HPDE6-E6E7 (cell line): ENCODE data around the gene SGPP1.
A peak's percentile ranks its signal among the peaks of the same experiment; 100 is the strongest.
"Not testable (repeated sequence)": the region's sequence is repeated elsewhere in the genome, so short reads cannot be mapped to it uniquely, and the experiment has no call there.

Source experiments
- DNase-seq: peaks from one replicate; pipeline ENCODE4 v3.0.0; 2011; ENCODE audit warnings: missing footprints; ENCODE audit errors: extremely low spot score

SGPP1 gene

GRCh38 chr14:63673255-63673654 lies 54.6 kb downstream of the SGPP1 start:
- no peak for DNase-seq

DNA sequence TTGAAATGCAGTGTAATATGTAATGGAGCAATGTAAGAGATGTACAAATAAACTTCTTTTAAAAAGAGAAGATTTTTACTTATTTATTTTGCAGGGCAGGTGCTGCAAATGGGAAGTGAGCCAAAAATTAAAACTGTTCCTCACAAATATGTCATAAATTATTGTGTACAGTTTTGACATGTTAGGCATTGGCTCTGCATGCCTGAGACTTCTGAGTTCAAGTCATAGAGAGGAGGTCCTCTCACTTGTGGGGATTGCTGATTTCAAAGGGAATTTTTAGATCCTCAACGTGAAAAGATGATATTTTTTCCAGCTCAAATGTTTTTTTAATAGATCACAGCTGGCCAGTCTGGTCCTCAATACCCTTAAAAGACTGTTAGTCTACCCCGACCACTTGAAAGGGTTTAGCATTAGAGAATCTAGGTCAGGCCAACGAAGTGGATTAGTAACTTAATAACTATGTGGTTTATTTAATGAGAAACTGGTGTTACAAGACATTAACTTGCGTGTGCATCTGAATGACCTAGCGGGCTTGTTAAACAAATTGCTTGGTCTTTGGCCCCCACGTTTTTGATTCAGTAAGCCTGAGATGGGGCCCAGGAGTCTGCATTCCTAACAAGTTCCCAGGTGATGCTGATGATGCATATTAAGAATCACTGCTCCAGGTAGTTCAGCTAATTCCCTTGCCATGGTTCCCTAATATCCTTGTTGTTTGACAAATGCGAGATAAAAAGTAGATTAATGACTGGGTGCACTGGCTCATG lies 55.3 kb downstream of the SGPP1 start:
- DNase-seq = no peak

DNA sequence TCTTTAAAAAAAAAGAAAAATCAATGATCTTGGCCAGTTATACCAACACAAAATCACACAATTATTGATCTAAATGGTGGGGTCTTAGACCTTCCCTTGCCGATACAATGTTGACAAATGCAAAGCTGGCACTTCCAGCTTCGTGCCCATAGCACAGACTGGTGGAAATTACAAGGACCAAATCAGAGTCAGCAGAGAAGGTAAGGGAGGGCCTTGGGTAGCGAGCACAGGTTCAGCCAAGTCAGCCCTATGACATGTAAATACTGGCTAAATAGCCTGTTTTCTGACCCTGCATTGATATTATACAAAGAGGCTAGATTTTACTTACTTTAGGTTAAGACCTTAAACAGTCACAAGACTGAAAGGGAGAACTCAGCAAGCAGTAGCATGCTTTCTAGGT lies 55.9 kb downstream of the SGPP1 start:
- no peak for DNase-seq

DNA sequence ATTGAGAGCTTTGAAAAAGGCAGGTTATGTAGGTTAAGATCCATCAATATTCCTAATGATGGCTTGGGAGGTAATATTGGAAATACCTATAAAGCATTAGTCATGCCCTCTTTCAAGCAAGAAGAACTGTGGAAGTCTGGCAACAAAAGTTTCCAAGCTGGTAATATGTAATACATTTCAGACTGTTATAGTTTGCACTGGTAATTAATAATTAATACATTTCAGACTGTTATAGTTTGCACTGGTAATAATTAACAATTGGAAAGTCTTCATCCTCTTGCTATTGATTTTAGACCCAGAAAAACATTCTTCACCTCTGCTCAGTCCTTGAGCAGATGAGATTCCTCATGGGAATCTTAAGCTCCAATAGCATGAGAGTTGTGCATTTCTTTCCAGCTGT lies 57.2 kb downstream of the SGPP1 start:
- DNase-seq = no peak

GRCh38 chr14:63666335-63666734 lies 61.5 kb downstream of the SGPP1 start:
- DNase-seq = no peak

DNA sequence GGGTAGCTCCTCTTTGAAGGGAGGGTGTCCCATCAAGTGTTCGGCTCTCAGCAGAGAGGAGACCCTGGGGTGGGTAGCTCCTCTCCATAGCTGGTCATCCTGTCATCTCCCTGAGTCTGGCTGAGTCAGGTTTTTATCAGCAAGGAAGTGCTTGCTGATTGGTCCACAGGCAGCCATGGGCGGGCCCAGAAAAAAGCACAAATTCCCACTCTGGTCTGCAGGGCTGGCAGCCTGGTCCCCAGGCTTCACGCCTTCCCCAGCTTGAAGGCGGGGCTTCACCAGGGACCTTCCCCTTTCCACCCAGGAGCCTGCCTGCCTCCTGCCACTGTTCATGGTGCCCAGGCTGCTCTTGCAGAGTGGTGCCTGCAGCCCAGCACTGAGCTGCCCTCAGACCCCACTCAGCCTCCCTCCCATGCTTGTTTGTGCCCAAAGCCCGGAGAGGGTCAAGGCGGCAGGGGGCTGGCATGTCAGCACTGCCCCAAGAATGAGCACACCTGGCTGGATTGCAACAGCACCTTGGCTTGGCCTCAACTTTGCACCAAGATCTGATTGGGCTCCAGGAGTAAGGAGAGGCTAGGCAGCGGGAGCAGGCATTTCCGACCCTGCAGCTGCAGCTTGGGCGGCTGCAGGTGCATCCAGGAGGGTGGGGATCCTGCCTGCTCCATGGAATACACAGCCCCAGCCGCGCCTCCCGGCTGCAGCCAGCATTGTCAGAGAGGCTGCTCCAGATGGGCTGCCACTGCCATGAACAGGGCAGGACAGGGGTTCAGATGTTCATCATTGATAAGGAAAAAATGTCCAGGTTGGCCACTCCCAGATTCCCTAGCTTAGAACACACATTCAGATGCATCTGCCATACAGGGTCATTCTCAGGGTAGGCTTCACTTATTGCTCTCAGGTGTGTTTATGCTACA lies 64.2 kb downstream of the SGPP1 start:
- no peak for DNase-seq

- DNase-seq = no peak
These were observed 65.1 kb downstream of the SGPP1 start for GRCh38 chr14:63662776-63663175.

GRCh38 chr14:63661881-63662280 lies 66.0 kb downstream of the SGPP1 start:
- DNase-seq = not testable (repeated sequence)

DNA sequence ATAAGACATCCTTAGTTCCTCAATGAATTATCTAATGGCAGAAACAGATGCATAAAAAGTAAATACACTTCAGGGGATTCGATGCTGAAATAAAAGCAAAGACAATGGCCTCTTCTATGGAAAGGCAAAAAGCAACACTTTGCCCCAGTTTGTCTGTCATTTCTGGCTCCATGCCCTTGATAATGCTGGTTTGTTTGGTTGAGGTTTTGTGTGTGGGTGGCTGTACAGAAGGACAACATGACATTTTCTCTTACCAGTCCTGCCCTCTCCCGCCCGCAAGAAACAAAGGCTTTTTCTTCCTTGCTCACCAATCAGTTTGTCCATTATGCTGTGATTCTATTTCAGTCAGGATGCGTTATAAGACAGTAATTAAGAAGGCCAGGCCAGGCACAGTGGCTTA lies 68.1 kb downstream of the SGPP1 start:
- DNase-seq = no peak

DNA sequence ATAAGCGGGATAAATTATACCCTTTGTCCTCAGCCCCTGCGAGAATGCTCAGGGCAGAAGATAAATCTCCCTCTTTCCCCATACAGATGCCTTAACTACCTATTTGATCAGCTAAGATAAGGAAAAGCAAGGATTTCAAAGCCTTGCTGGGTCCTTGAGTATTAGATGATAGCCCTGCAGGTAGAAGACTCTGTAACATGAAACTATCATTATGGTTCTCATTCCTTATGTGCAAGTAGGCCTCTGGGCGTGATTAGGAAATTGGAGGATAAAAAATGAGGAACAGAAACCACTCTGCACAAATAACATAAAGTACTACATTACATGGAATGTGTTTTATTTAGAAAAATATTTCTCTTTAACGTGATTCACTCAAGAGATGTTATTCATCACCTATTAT lies 71.7 kb downstream of the SGPP1 start:
- DNase-seq = no peak

DNA sequence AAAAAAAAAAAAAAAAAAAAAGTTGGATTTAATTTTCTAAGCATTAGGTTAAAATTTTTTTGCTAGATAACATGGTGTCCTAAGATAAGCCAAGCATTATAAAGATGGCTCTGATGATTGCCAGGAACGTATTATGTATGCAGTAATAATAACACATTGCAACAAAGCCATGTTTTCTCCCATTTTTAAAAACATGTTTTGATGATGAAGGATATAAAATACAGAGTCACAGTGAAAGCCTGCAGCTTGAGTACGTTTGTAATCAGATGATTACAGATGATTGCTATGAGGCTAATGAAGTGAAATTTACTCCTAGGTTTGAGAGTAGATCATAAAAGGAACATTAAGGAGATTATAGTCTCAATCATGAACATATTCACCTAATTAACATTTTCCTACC lies 72.9 kb downstream of the SGPP1 start:
- DNase-seq = no peak

DNA sequence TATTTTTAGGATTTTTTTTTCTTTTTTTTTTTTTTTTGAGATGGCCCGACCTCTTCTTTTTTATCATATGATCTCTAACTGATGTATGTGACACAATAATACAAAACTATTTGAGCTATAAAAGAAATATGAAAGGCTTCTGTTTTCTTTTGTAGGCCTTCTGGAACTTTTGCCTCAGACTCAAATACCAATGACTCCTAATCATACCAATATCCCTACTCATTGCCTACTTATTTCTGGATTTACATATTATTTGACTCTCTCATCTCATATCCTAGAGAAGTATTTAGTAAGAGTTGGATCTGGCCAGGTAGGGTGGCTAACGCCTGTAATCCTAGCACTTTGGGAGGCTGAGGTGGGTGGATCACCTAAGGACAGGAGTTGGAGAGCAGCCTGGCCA lies 73.5 kb downstream of the SGPP1 start:
- DNase-seq = no peak

DNA sequence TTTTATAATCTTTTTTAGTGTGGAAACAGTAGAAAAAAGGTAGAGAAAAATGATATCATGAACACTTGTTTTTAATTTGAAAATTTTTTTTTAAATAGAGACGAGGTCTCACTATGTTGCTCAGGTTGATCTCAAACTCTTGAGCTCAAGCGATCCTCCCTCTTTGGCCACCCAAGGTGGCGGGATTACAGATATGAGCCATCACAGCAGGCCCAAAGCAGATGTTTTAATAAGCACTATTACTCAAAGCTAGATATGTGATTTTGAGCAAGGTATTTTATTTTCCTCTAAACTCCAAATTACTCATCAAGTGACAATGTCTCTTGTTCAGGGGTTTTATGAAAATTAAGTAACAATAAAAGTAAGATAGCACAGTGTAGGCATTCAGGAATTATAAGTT lies 75.5 kb downstream of the SGPP1 start:
- no peak for DNase-seq

DNA sequence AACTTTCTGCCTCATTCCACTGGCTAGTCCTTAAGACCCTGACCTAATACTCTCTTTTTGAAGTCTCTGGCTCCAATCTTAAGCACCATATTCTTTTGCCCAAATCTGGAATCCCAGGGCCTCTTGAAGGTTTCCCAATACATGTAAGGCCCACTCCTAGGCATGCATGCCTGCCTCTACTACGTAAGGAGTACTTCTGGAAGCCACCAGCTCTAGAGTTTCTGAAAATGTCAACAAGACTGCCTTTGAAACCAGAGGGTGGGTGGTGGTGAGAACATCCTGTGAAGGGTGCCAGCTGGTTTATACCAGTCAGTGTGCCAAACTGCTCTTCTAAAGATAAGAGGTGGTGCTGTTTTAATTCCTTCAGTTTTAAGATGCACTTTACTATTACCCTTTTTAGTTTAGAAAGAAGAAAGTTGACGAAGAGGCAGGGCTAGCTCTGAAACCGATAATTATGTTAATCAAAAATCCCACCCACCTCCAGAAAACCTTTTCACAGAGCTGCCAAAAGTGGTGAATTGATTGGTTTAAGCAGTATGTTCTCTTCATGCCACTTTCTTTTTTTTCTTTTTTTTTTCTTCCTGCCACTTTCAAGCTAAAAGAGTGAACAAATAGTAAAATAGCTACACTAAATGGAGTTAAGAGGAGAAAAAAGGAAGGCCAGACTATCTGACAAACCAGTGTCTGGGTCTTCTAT lies 77.5 kb downstream of the SGPP1 start:
- no peak for DNase-seq

DNA sequence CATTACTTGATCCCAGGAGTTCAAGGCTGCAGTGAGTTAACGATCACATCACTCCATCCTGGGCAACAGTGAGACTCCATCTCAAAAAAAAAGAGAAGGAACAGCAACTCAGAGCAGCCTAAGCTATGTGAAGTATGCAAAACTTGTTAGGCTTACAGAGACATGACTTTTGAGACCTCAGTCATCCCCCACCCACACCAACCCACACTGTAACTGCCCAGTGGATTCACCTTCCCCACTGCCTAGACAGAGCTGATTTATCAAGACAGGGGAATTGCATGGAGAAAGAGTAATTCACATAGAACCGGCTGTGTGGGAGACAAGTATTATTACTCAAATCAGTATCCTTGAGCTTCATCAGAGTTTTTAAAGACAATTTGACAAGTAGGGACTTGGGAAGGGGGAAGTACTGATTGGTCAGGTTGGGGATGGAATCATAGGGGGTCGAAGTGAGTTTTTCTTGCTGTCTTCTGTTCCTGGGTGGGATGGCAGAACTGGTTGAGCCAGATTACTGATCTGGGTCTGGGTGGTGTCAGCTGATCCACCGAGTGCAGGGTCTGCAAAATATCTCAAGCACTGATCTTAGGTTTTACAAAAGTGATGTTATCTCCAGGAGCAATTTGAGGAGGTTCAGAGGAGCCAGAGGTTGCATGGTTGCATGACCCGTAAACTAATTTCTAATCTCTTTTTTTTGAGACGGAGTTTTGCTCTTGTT lies 80.0 kb downstream of the SGPP1 start:
- DNase-seq = no peak

GRCh38 chr14:63644741-63645140 lies 83.1 kb downstream of the SGPP1 start:
- no peak for DNase-seq

DNA sequence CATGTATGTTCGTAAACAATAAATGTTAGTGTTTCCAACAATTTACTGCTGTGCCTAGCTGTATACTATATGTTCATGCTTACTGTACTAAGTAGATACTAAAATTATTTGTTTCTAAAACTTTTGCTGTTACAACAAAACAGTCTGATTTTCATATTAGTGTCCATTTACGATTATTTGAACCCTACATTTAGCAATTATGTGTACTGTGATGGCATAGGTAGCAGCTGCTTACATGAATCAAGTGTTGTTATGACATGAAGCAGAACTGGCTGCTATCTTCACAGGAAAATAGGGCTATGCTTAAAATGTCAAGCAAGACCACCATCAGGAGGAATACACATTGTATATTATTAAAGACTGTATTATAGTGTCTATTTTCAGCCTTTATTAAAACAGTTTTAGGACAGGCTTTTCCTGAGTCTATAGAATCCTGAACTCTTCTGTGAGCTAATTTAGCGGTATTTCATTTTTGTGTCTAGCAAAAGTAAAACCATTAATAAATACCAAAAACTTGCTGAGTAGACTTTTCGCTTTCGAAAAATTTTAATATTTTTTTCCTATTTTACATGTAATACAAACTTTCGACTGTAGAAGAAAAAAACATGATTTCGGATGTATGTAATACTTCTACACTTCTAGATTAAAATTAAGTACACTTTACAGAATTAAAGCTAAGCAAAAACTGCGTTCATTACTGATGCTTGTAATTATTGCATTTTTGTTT lies 85.0 kb downstream of the SGPP1 start:
- DNase-seq = no peak

DNA sequence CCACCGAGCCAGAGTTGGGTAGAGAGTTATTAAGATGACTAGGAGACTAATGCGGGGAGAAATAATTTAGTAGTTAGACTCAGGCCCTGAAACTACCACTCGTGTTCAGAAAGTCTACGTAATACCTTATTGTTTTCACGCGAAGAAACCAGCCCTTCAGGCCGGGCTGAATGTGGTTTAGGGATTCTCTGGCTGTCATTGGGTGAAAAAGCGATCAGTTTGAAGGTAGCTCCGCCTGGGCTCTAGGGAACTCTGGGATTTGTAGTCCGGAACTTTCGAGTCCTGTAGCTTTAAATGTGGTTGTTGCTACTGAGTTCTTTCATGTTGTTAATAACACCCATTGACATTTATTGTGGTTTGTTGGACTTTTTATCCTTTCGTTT lies 85.6 kb downstream of the SGPP1 start:
- DNase-seq = peak; percentile 88

DNA sequence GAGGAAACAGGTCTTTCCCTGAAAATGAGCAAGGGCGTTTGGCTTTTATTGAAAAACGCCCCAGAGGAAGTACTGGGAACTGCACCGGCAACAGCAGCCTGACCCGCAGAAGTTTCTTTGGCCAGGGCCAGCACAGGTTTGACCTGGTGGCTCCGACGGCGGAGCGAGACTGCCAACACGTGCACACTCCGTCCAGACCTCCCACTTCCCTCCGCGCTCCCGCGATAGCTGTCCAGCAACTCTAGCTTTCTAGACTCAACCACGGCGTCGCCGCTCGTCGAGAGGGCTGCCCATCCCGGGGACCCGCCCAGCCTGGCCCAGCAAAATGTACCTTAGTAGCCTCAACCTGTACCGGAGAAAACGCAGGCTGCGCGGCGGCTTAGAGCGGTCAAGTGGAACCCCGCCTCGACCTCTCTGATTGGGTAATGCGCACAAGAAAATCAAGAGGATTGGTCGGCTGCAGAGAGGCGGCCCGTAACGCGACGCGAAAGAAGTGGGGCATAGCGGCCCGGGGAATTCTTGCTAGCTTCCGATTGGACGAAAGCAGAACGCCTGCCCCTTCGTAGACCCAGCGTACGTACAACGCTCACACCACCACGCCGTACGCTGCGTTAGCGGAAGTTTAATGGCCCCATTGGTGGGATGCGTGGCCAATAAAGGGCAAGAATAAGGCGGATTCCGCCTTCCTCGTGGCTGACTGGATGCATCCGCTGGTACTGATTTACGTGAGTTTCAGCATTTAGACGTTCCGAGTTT lies 86.2 kb downstream of the SGPP1 start, which contains the start of gene WDR89:
Gene WDR89 (minus strand): TSS at position 399 of the 756 bp plus-strand sequence. CDS start 41,929 bp downstream, outside the sequence.
- peak; percentile 98 for DNase-seq

GRCh38 chr14:63638493-63638892 lies 89.4 kb downstream of the SGPP1 start:
- no peak for DNase-seq
